GM18526 (cell line): Measurements from ENCODE around the gene POLR1A.

Experiments used
- POLR2A ChIP-seq: IDR thresholded peaks from 3 replicates; pipeline ENCODE4 v1.6.1; 2011; ENCODE audit not compliant: insufficient read length; ENCODE audit errors: extremely low read depth

POLR1A gene

DNA sequence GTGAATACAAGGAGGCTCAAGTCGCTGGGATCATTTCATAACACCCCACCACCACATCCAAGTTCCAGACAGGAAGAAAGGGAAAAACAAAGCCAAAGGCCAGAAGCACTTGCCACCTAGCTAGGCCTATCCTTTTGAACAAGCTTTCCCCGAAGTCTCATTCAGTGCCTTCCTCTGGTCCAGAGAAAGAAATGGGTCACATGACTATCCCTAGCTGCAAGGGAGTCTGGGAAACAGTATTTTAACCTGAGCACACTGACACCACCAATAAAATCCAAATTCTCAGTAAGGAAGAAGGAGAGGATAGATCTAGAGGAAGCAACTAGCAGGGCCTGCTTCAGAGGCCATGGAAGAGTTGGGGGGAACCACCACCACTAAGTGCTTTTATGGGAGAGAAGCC is 91.2 kb downstream of the POLR1A start:
- no peak for TF ChIP-seq POLR2A

- no peak for TF ChIP-seq POLR2A
Measured at GRCh38 chr2:86012007-86012712, 93.5 kb downstream of the POLR1A start.

DNA sequence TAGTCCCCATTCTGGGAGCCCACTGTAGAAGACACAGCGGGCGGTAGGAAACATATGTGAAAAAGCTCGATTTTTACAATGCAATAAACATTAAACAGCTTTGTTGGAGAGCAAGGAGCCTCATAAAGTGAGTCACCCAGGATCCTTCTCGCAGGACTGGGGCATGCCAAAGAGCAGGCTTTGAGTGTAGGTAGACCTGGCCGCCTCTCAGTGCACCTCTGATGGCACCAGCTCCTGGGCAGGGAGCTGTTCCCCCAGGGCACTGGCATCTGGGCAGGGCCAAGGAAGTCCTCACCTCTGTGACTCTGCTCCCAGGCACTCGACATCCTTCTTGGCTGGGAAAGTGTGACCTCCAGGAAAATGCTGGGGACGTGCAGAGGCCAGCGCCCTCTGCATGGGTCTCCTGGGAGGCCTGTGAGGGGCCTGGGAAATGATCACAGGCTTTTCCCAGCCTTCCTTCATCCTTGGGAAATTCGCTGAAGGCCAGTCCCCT is 94.2 kb downstream of the POLR1A start:
- TF ChIP-seq POLR2A: no peak

DNA sequence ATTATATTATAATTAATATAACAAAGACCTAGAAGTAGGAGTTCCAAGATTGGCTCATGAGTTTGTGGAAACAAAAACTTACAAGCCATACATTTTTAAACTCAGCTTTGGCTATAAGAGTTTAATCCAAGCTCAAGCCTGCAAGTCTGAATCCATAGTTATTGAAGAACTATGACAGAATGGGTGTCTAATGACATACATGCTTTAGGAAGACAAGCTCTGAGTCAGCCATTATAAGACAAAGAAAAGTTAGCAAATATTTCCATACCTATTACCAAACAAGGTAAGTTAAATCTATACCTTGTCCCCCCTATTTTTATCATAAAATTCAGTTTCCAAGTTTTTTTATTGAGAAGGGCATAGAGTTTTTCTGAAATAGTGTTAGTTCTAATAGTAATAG is 95.6 kb downstream of the POLR1A start:
- no peak for TF ChIP-seq POLR2A

DNA sequence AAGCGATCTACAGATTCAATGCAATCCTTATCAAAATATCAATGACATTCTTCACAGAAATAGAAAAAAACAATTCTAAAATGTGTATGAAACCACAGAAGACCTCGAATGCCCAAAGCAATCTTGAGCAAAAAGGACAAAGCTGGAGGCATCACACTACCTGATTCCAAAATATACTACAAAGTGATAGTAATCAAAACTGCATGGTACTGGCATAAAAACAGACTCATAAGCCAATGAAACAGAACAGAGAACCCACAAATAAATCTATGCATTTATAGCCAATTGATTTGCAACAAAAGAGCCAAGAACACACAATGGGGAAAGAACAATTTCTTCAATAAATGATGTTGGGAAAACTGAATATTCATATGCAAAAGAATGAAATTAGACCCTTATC is 99.2 kb downstream of the POLR1A start:
- TF ChIP-seq POLR2A: no peak

GRCh38 chr2:86003967-86004366 is 101.7 kb downstream of the POLR1A start:
- TF ChIP-seq POLR2A: no peak

GRCh38 chr2:86003104-86003503 is 102.6 kb downstream of the POLR1A start:
- no peak for TF ChIP-seq POLR2A

DNA sequence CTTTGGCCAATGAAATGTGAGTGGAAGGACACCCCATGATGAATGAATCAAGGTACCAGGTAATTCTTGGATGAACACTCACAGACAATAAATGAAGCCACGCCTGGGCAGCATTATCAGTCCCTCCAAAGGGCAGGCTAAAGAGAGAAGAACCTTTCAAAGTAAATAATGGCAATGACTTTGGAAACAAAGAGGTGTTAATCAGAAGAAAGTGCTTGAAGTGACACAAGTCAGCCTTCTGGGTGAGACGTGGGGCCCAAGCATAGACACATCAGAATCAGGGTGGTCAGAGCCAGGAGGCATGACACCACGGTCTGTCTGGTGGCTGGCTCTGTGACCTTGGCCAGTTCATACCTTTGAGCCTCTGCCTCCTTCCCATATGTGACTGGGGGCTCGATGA is 103.3 kb downstream of the POLR1A start:
- no peak for TF ChIP-seq POLR2A

GRCh38 chr2:86001326-86001725 is 104.4 kb downstream of the POLR1A start:
- no peak for TF ChIP-seq POLR2A

- TF ChIP-seq POLR2A: no peak
Measured at GRCh38 chr2:86000938-86001312, 104.8 kb downstream of the POLR1A start.

GRCh38 chr2:86000131-86000937 is 105.4 kb downstream of the POLR1A start:
- no peak for TF ChIP-seq POLR2A

- TF ChIP-seq POLR2A: no peak
Measured at GRCh38 chr2:85999061-85999831, 106.4 kb downstream of the POLR1A start.

DNA sequence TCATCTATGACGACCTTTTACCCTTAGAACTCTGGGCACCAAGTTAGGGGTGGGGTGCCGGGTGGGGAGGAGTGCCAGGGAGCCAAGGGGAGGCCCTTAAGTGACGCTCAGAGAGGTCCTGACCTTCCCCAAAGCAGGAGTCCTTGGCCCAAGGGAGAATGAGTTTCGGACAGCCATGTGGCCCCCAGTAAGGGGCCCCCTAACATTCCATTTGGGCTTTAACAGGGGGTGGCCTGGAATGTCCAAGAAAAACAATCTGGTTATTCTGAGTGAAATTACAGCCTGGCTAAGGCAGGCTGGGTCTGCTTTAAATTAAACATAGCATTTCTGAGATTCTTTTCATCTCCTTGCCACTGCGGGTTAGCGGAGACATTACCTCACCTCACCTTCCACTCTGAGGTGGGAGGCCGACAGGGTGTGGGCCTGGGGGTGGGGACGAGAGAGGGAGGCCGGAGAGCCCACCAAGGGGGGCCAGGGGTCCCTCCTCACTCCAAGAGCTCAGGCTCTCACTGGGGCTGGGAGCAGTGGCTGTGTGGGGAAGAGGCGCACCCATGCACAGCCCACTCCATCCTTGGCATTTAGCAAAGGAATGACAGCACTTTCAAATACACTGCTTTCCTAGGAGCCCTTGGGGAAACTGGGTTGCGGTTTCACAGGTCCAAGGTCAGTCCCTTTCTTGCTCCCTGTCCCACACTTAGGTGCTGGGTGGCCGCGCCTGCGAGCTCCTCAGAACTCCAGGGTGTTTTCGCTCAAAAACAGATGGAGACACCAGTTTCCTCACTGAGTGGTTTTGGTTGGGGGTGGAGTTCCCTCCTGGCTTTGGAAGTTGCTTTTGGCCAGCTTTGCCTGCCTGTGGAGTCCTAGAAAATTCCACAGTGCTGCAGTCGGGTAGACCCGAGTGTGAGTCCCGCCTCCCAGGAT is 107.4 kb downstream of the POLR1A start:
- no peak for TF ChIP-seq POLR2A

DNA sequence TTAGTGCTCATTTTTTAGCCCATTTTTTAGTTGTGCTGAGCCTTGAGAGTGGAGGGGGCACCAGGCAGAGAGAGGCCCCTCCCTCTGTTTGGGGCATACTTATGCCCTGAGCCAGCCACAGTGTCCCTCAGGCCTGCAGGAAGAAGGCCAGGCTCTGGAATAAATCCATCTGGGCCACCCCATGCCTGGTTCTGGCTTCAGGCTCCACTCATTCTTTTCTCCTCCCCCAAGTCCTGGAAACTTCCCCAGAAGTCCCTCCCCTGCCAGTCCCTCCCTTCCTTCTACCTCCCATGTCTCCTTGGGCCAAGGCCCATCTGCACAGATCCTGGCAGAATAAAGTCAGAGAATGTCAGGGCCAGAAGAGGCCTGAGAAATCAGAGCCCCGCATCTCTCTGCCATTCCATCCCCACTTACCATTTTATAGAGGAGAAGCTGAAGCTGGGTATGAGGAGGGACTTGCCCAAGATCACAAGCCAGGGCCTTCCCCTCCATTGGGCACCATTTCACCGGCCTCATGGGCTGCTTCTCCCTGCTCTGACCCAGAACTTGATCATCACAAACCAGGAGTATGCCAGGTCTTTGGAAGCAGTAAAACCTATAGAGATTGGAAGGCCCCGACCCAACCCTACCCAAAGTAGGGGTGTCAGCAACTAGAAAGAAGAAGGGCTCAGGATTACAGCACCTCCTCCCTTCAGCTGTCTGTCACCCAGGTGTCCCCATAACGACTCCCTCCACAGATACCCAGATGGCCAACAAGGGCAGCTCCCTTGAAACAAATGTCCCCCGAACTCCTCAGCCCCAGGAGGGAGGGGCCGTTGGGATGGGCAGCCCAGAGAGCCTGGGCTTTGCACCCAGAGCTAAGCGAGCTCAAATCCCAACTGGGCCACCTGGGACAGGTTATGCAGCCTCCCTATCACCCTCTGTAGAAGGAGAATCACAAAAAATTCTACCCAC is 108.4 kb downstream of the POLR1A start:
- no peak for TF ChIP-seq POLR2A

GRCh38 chr2:85996591-85996990 is 109.1 kb downstream of the POLR1A start:
- no peak for TF ChIP-seq POLR2A
